GM21576 (cell line): ENCODE results near the gene ABCA6.
"Not testable (repeated sequence)": the region's sequence is repeated elsewhere in the genome, so short reads cannot be mapped to it uniquely, and the experiment has no call there.

ENCODE experiments used
- ATAC-seq: cut with Tn5 transposase; IDR thresholded peaks from one replicate; pipeline ENCODE4 v1.9.1; 2021; ENCODE audit warnings: mild to moderate bottlenecking, moderate library complexity; ENCODE audit not compliant: unreplicated experiment

Gene ABCA6

GRCh38 chr17:69141431-69142174, at the start of gene ABCA6:
Gene ABCA6 (minus strand): TSS chr17:69141895. CDS start chr17:69140703, 1,192 bp downstream.
- ATAC-seq: no peak

DNA sequence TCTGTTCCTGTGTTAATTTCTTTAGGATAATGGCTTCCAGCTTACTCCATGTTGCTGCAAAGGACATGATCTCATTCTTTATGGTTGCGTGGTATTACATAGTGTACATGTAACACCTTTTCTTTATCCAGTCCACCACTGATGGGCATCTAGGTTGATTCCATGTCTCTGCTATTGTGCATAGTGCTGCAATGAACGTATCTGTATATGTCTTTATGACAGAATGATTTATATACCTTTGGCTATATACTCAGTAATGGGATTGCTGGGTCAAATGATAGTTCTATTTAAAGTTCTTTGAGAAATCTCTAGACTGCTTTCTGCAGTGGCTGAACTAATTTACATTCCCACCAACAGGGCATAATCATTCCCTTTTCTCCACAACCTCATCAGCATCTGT, 47.1 kb upstream of the ABCA6 start:
- ATAC-seq: no peak

DNA sequence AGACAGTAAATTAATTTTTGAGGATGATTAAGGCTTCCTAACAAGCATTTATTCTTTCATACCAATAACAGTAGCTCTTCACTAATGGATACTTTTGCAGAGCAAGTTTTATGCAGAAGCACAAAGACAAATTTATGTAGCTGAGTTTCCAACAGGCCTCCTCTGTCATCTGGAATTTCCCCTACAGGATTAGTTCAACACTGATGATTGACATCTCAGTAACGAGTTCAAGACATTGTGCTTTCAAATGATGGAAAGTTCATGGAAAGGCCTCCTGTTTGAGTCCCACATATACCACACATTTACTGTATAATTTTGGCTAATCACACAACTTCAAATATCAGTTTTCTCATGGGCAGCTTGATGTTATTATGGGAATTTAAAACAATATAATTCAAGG, 46.4 kb upstream of the ABCA6 start:
- no peak for ATAC-seq

DNA sequence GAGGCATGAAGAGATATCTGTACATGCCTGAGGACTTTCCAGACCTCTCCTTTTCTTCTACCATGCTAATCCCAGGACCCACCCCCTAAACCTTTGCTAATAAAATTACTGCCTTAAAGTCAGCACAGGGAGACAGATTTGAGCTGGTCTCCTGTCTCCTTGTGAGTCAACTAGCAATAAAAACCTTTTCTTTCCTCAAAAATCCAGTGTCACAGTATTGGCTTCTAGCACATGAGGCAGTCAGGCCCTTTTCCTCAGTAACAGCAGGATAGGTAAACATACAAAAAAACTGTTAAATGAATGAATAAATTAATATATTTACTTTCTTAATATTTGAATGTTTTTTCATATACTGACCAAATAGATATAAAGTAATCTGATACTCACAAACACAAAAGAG, 45.6 kb upstream of the ABCA6 start:
- no peak for ATAC-seq

DNA sequence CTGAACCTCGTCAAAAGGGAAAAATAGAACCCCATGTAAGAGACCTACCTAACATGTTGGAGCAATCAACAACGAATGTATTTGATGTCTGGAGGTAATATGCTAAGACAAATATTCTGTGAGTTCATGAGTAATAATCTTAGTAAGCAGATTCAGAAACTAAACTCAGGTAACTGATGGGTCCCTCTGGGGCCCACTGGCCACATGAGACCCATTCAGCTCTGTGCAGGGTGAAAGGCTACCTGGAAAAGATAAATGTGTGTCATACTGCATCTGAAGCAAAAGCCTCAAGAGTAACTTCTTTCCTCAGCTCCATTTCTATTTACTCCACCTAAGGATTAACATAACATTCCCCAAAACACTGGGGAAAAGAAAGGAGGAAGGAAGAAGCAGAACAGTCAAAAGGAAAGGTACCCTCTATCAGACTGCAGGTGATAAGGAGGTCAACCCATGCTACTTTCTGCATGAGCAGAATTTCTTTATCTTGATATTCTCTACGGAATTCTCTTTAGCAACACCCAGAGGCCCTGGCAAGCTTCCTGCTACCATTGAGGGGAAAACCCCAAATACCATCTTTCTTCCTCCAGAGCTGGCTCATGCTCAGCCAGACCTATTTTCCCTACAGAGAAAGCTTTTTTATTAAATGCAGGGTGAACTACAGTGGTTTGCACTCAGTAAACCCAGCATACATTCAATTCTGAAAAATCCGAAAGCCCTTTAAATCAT, 37.7 kb upstream of the ABCA6 start:
- ATAC-seq: no peak

DNA sequence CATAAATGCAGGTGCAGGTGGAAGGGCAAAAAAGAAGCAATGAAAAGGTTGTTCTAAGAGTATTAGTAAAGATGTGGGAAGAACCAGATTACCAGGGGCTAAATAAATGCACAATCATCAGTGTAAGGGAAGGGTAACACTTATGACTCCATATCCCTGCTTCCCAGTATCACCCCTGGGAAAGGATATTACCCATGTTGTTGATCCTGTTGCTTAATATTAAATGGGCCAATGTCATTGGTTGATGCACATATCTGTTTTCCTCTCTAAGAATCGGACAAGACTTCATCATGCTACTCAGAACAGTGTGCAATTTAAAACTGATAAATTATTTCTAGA, 34.7 kb upstream of the ABCA6 start:
- no peak for ATAC-seq

- no peak for ATAC-seq
Measured at GRCh38 chr17:69175625-69176456, 34.1 kb upstream of the ABCA6 start.

GRCh38 chr17:69175262-69175624, 33.5 kb upstream of the ABCA6 start:
- ATAC-seq: no peak

DNA sequence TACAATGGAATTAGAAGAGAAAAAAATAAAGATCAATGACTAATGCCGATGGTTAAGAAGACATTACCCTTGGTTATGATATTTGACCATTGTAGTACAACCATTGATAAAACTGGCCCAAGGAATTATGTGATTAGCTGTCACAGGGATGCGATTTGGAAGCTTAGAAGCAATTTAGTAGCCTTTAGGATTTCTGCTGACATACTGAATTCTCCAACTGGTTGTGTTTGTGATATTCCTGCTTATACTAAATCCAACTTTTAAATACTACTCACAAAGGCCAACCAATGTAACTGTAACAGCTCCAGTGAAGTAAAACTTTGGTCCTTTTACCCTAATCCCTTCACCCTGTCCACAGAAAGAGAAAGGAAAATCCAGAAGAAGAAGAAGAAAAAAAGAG, 31.4 kb upstream of the ABCA6 start:
- ATAC-seq: no peak

GRCh38 chr17:69170377-69170776, 28.7 kb upstream of the ABCA6 start:
- no peak for ATAC-seq

GRCh38 chr17:69168642-69169041, 26.9 kb upstream of the ABCA6 start:
- ATAC-seq: not testable (repeated sequence)

DNA sequence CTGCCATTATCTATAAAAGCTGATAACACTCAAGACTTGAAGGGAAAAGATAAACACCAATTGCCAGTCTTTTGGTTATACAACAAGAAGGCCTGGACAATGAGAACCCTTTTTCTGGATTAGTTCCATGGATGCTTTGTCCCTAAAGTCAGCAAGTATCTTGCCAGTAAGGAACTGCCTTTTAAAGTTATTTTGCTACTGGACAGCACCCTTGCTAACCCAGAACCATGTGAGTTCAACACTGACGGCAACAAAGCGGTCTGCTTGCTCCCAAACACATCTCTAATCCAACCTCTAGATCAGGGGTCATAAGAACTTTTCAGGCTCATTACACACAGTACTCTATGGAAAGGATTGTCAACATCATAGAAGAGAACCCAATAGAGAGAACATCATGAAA, 25.3 kb upstream of the ABCA6 start:
- ATAC-seq: no peak

- no peak for ATAC-seq
Measured at GRCh38 chr17:69164206-69164605, 22.5 kb upstream of the ABCA6 start.

GRCh38 chr17:69159418-69159817, 17.7 kb upstream of the ABCA6 start:
- no peak for ATAC-seq

DNA sequence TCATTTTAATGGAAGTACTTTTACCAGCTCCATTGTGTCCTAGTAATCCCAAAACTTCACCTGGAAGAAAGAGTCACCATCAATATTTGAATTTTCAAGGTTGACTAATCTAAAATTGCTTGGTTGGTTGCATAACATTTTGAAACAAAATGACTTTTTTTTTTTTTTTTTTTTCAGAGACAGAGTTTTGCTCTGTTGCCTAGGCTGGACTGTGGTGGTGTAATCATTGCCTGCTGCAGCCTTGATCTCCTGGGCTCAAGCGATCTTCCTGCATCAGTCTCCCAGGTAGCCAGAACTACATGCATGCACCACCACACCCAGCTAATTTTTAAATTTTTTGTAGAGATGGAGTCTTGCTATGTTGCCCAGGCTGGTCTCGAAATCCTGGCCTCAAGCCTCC, 12.6 kb upstream of the ABCA6 start:
- ATAC-seq: no peak

- no peak for ATAC-seq
Measured at GRCh38 chr17:69150333-69150732, 8.6 kb upstream of the ABCA6 start.

- ATAC-seq: no peak
Measured at GRCh38 chr17:69147460-69147859, 5.8 kb upstream of the ABCA6 start.

DNA sequence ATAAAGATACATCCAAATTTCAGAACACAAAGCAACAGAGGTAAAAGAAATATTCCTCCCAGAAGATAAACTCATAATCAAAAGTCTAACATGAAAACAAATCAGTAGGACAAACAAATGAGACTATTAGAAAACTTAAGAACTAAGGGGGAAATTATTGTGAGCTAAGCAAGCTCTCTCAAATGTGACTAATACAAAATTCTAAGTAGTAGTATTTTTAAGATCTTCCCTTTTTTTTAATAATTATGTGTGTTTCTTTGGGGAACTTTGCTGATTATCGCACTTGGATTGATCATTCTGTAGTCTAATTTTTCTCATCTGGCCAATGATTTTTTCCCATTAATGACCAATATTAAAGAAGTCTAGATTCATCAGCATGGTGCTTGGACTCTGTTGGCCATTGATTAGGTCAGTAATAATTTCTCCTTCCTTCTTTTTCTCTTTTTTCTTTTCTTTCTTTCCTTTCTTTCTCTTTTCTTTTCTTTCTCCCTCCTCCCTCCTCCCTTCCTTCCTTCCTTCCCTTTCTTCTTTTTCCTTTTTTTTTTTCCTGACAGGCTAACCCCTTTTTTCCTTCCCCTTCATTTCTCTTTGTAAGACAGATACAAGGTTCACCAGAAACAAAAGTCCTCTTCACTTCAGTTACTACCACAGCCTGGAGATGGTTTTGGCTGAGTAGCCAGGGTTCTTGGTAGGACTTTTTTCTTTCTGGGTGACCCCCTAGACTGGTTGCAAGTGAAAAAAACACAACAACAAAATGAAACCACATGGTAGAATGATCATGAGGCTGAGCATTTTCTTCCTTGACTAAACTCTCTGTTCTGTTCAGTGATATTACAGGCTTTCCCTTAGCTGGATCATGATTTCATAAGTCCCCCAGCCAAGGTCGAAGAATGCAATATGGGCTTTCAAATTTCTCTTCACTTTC, 2.9 kb upstream of the ABCA6 start:
- no peak for ATAC-seq

GRCh38 chr17:69143683-69144231, 2.1 kb upstream of the ABCA6 start:
- ATAC-seq: no peak

DNA sequence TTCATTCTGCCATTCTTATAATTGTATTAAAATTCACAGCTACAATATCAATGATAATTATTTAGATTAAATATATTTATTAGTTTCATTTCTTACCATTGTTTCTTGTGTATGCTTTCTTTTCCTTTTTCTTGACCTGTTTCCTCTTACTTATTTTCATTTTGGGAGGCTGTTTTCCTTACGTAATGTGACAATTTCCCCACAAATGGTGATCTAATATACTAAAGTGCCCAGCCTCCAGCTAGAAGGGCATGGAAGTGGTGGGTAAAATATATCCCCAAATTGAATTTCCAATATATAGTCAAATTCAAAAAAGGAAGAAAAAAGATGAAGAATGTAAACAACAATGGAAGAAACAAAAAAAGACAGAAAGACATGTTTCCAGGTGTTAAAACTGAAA, 1.5 kb upstream of the ABCA6 start:
- no peak for ATAC-seq
